Omental fat pad (tissue), 4 donors: ENCODE data around the gene ANKLE2. TPM values are rescaled to one million over a fixed set of nuclear protein-coding genes. Genes with fewer than 3 reads are reported as not detected.

Experiments used
- ATAC-seq: fragments of 150-250 bp; one replicate; pipeline ENCODE4 v1.9.1; 2016; ENCODE audit warnings: mild to moderate bottlenecking, moderate library complexity; ENCODE audit not compliant: low FRiP score
- DNase-seq: peaks from one replicate; pipeline ENCODE4 v3.0.0-alpha.2; 2019; ENCODE audit warnings: low spot score
- CTCF ChIP-seq, 3 donors: fragments of 450-650 bp; IDR thresholded peaks; one replicate each; pipeline ENCODE4 v1.5.1; 2016 to 2017; ENCODE audit warnings: antibody characterized with exemption in 3 of 3, mild to moderate bottlenecking in 3 of 3, moderate library complexity in 2 of 3
- total RNA-seq, 4 donors: library from RNA; depleted of rRNA; stranded (reverse); fragments of >200 nt; gene quantifications; one replicate each; pipeline ENCODE4 v1.1.0, GENCODE V29; 2016

ANKLE2 gene
- total RNA-seq, 4 donors from 2014 or later, result 69.0 to 187 (median 76.7) TPM

- TF ChIP-seq CTCF (IDR thresholded peaks at IDR 0.05), result no peak
- DNase-seq, result no peak
- no peak for ATAC-seq
Measured at GRCh38 chr12:132719141-132719953, 42.3 kb downstream of the ANKLE2 start.

DNA sequence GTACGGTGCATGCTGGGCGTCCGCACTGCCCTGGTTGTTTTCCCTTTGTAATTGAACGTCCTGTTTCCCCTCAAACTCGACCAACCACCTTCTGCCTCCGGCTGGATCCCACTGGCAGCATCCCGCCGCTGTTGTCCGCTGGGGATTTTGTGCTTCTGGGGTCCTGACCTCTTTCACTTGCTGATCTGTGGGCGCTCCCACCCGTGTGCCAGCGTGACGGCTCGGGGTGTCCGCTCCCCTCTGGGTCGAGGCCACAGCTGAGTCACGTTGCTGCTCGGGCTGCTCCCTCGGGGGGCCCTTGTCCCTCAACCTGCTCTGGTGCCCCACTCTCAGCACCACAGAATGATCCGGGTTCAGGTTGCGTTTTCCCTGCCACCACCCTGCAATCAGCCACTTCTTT is 43.0 kb downstream of the ANKLE2 start:
- DNase-seq, result no peak
- TF ChIP-seq CTCF (IDR thresholded peaks at IDR 0.05), result no peak
- no peak for ATAC-seq

DNA sequence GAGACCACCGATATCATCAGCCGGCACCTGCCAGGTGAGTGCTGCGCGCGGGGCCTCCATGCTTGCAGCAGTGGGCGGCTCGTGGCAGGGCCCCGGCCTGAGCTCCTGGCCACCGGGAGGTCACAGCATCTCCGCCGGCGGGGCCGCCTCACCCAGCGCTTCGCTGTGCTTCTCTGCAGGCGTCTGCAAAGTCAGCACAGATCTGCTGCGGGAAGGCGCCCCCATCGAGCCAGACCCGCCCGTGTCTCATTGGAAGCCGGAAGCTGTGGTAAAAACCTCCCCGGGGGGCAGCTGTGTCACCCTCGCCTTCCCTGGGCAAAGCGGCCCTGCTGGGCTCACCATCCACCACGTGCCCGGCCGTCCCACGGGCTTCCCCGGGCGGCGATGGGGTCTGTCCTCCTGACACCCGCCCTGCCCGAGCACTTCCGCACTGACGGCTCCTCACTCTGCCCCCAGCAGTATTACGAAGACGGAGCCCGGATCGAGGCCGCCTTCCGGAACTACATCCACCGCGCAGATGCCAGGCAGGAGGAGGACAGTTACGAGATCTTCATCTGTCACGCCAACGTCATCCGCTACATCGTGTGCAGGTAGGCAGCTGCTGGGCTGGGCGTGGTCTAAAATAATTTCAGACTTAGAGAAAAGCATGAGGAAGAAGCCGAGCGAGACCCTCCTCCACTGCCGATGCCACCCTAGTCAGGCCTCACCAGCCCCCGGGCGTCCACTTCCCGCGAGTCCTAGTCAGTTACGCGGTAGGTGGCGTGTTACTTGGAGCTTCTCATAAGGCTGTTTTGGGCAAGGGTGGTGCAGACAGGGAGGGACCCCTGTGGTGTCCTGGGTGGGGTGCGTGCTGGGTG is 43.9 kb downstream of the ANKLE2 start:
- DNase-seq (no peak), ATAC-seq (no peak)
- no peak for TF ChIP-seq CTCF (IDR thresholded peaks at IDR 0.05)

GRCh38 chr12:132717011-132717410 is 44.6 kb downstream of the ANKLE2 start:
- no peak for ATAC-seq
- no peak for DNase-seq
- no peak for TF ChIP-seq CTCF (IDR thresholded peaks at IDR 0.05)

DNA sequence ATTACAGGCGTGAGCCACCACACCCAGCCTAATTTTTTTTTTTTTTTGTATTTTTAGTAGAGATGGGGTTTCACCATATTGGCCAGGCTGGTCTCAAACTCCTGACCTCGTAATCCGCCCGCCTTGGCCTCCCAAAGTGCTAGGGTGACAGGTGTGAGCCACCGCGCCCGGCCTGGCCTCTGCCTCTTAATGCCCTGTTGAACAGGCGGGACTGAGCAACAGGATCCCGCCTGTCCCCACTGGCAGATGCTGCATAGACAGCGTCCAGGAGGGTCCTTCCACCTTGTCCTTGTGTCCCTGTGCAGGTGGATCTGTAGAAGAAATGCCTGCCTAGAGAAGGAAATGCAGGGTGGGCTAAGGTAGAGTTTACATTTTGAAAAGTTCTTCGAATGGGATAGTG is 45.3 kb downstream of the ANKLE2 start:
- ATAC-seq, result no peak
- no peak for DNase-seq
- TF ChIP-seq CTCF (IDR thresholded peaks at IDR 0.05), result no peak

DNA sequence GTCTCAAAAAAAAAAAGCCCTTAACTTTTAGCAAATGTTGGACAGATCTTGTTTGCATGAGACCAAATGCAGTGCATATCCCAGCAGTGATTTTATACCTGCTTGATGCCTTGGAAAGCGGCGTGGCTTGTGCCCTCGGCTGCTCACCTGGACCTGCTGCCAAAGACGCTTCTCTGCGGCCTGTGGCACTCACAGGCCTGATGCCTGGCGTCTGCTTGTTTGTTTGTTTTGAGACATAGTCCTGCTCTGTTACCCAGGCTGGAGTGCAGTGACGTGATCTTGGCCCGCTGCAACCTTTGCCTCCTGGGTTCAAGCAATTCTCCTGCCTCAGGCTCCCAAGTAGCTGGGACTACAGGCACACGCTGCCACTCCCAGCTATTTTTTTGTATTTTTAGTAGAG is 45.8 kb downstream of the ANKLE2 start:
- no peak for TF ChIP-seq CTCF (IDR thresholded peaks at IDR 0.05)
- DNase-seq, result no peak
- ATAC-seq, result no peak
